SU-DHL-6 (cell line): ENCODE measurements around the gene CCDC74A.
A peak's percentile ranks its signal among the peaks of the same experiment; 100 is the strongest.
"Not testable (repeated sequence)": the region's sequence is repeated elsewhere in the genome, so short reads cannot be mapped to it uniquely, and the experiment has no call there.

Source experiments
- H2AFZ ChIP-seq: fragments of 200-600 bp; sonication (generic); 2 replicates; pipeline ENCODE4 v1.6.1; 2014; ENCODE audit warnings: low read depth, mild to moderate bottlenecking, moderate library complexity, mixed read lengths, antibody characterized with exemption, low read length; ENCODE audit not compliant: severe bottlenecking
- H3F3A ChIP-seq: fragments of 200-600 bp; shearing (Covaris generic); 2 replicates; pipeline ENCODE4 v1.6.0; 2016; ENCODE audit warnings: antibody characterized with exemption, mild to moderate bottlenecking; ENCODE audit not compliant: insufficient read depth
- H3K27ac ChIP-seq: fragments of 200-600 bp; sonication (generic); 2 replicates; pipeline ENCODE4 v1.5.1; 2016; ENCODE audit warnings: low read depth, mild to moderate bottlenecking, low read length, moderate library complexity, mixed read lengths
- H3K27me3 ChIP-seq: fragments of 200-600 bp; sonication (generic), shearing (Covaris generic); 2 replicates; pipeline ENCODE4 v1.6.0; 2014; ENCODE audit warnings: mild to moderate bottlenecking, low read length
- H3K36me3 ChIP-seq: fragments of 200-600 bp; sonication (generic); 2 replicates; pipeline ENCODE4 v1.6.1; 2014; ENCODE audit warnings: mild to moderate bottlenecking, low read length, mixed read lengths
- H3K4me2 ChIP-seq: fragments of 300-600, 200-600 bp; shearing (Covaris generic), sonication (generic); 2 replicates; pipeline ENCODE4 v1.6.0; 2014; ENCODE audit warnings: low read length, low read depth, mild to moderate bottlenecking; ENCODE audit not compliant: poor library complexity, severe bottlenecking
- H3K4me3 ChIP-seq: fragments of 200-600 bp; sonication (generic); 2 replicates; pipeline ENCODE4 v1.5.1; 2014; ENCODE audit warnings: antibody characterized with exemption, low read length, mild to moderate bottlenecking, mixed read lengths; ENCODE audit not compliant: insufficient read depth, poor library complexity, severe bottlenecking
- H3K79me2 ChIP-seq: fragments of 200-600 bp; sonication (generic); 2 replicates; pipeline ENCODE4 v1.6.1; 2014; ENCODE audit warnings: mild to moderate bottlenecking, low read length, moderate library complexity; ENCODE audit not compliant: insufficient read depth
- H3K9ac ChIP-seq: fragments of 200-600 bp; sonication (generic); 2 replicates; pipeline ENCODE4 v1.7.0; 2014; ENCODE audit warnings: mild to moderate bottlenecking, low read length
- H3K9me2 ChIP-seq: fragments of 200-600 bp; sonication (generic); replicated peaks from 2 replicates; pipeline ENCODE4 v1.6.1; 2014; ENCODE audit warnings: low read length; ENCODE audit not compliant: insufficient read depth
- H3K9me3 ChIP-seq: fragments of 200-600 bp; sonication (generic); 2 replicates; pipeline ENCODE4 v1.6.1; 2014; ENCODE audit warnings: low read length, mixed read lengths; ENCODE audit not compliant: insufficient read depth
- H4K20me1 ChIP-seq: fragments of 200-600 bp; sonication (generic); 2 replicates; pipeline ENCODE4 v1.6.1; 2014; ENCODE audit warnings: low read depth, mild to moderate bottlenecking, antibody characterized with exemption, low read length, moderate library complexity, mixed read lengths
- CTCF ChIP-seq: fragments of 200-600 bp; sonication (generic); IDR thresholded peaks from one replicate; pipeline ENCODE4 v1.5.1; 2017; ENCODE audit warnings: antibody characterized with exemption, mild to moderate bottlenecking, low read length, moderate library complexity; ENCODE audit not compliant: insufficient read depth, poor library complexity, severe bottlenecking
- EZH2phosphoT487 ChIP-seq: fragments of 200-600 bp; sonication (generic), shearing (Covaris generic); conservative IDR thresholded peaks from 2 replicates; pipeline ENCODE4 v1.6.1; 2018; ENCODE audit warnings: mild to moderate bottlenecking, antibody characterized with exemption, low read length, moderate library complexity, mixed read lengths

The CCDC74A gene

GRCh38 chr2:131492418-131493198 lies 35.1 kb upstream of the CCDC74A start:
- Histone ChIP-seq H3F3A (no peaks in the 10 kb centered on the region), H3K27me3 (no peaks in the 10 kb centered on the region), H3K9ac (peak overlapping the region; percentile 99), H3K79me2 (peaks cover 85% of the 10 kb centered on the region), H2AFZ (peak overlapping the region; percentile 73), H4K20me1 (no peaks in the 10 kb centered on the region), H3K9me2 (no peaks in the 10 kb centered on the region), H3K27ac (peak overlapping the region; percentile 82), H3K36me3 (no peaks in the 10 kb centered on the region), H3K9me3 (no peaks in the 10 kb centered on the region), H3K4me3 (peak overlapping the region; percentile 99), H3K4me2 (peak overlapping the region; percentile 97)
- TF ChIP-seq CTCF (peak; percentile 87), EZH2phosphoT487 (no peak)

GRCh38 chr2:131493199-131493968 lies 34.3 kb upstream of the CCDC74A start:
- Histone ChIP-seq H3K27me3 (no peaks in the 10 kb centered on the region), H4K20me1 (no peaks in the 10 kb centered on the region), H3K27ac (peak overlapping the region; percentile 82), H3K79me2 (peaks cover 87% of the 10 kb centered on the region), H3K9ac (peak overlapping the region; percentile 99), H3K9me2 (no peaks in the 10 kb centered on the region), H2AFZ (peak overlapping the region; percentile 64), H3K36me3 (no peaks in the 10 kb centered on the region), H3F3A (no peaks in the 10 kb centered on the region), H3K4me2 (peak overlapping the region; percentile 97), H3K9me3 (no peaks in the 10 kb centered on the region), H3K4me3 (peak overlapping the region; percentile 99)
- TF ChIP-seq CTCF (no peak), EZH2phosphoT487 (no peak)

GRCh38 chr2:131495506-131495905 lies 32.2 kb upstream of the CCDC74A start:
- not testable (repeated sequence) for H3K9me2 ChIP-seq, H3K27ac ChIP-seq, H3K4me3 ChIP-seq, H3K27me3 ChIP-seq, H3K36me3 ChIP-seq, H4K20me1 ChIP-seq, H2AFZ ChIP-seq, H3F3A ChIP-seq, H3K9me3 ChIP-seq
- peak overlapping the region; percentile 99; the same call in 1 of the 2 replicates for H3K9ac ChIP-seq
- peaks cover 80% of the 10 kb centered on the region for H3K79me2 ChIP-seq
- H3K4me2 ChIP-seq = peak overlapping the region; percentile 4

- H3K27me3 ChIP-seq, H3K36me3 ChIP-seq, H3K9me3 ChIP-seq, H2AFZ ChIP-seq, H3K9me2 ChIP-seq, H3K27ac ChIP-seq, H3K4me3 ChIP-seq, H3F3A ChIP-seq, H4K20me1 ChIP-seq, H3K4me2 ChIP-seq, H3K9ac ChIP-seq: not testable (repeated sequence)
- H3K79me2 ChIP-seq = peaks cover 60% of the 10 kb centered on the region
Observed at GRCh38 chr2:131498321-131498973, 29.2 kb upstream of the CCDC74A start.

- not testable (repeated sequence) for H3K9me3 ChIP-seq, H3K36me3 ChIP-seq, H3K4me3 ChIP-seq, H4K20me1 ChIP-seq, H2AFZ ChIP-seq, H3K9ac ChIP-seq, H3K9me2 ChIP-seq, H3K4me2 ChIP-seq, H3K27me3 ChIP-seq, H3F3A ChIP-seq, H3K27ac ChIP-seq
- H3K79me2 ChIP-seq = peaks cover 11% of the 10 kb centered on the region; the same call in 1 of the 2 replicates
Observed at GRCh38 chr2:131503587-131503986, 24.1 kb upstream of the CCDC74A start.
